MM.1S (cell line): Measurements from ENCODE around the gene OR6B3.

Experiments used
- EZH2 ChIP-seq: fragments of 300-600 bp; sonication (generic); optimal IDR thresholded peaks from 2 replicates; pipeline ENCODE3; 2017; ENCODE audit warnings: low read depth, mild to moderate bottlenecking, antibody characterized with exemption, low read length, mixed read lengths
- TF ChIP-seq, protein P1 (sequence below): fragments of 300-600 bp; sonication (generic); IDR thresholded peaks from 2 replicates; pipeline ENCODE4 v1.5.1; 2016; ENCODE audit warnings: antibody characterized with exemption, low read length, mixed read lengths

DNA sequence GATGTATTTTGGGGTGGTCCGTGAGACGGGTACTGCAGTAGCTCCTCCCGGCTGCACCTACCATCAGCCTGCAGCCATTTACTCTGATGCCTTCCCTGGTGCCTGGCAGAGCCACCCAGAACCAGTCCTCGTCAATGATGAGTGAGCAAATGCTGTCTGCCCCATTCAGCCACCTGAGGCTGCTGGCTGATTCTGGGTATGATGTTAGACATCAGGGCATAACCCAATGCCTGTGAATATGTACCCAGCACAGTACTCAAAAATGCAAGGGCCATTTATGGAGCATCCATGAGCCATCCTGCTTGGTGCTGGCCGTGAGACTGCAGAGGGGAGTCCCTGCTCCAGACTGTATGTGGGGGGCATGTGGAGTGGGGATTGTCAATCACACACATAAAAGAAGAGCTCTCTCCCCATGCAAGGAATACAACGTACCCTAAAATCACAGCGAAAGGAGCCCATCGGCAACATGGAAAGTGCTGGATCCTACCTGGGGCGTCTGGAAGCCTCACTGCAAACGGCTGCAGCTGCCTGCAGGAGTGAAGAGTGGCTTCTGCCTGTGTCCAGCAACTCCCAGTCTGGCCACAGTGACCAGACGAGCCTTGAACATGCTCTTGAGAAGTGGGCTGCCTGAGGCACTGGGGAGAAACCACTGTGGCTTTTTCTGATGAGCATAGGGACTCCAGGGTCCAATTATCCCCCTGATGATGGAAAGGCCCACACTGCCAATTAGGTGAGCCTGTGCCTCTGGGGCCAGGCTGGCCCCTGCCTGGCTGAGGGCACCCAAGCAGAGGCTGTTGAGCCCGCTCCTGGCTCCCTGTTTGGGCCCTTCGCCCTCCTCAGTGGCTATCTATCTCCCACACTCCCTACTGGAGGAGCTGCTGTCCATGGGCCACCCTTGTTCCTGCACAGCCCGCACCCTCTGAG is 20.7 kb downstream of the OR6B3 start:
- TF ChIP-seq, protein P1, sequence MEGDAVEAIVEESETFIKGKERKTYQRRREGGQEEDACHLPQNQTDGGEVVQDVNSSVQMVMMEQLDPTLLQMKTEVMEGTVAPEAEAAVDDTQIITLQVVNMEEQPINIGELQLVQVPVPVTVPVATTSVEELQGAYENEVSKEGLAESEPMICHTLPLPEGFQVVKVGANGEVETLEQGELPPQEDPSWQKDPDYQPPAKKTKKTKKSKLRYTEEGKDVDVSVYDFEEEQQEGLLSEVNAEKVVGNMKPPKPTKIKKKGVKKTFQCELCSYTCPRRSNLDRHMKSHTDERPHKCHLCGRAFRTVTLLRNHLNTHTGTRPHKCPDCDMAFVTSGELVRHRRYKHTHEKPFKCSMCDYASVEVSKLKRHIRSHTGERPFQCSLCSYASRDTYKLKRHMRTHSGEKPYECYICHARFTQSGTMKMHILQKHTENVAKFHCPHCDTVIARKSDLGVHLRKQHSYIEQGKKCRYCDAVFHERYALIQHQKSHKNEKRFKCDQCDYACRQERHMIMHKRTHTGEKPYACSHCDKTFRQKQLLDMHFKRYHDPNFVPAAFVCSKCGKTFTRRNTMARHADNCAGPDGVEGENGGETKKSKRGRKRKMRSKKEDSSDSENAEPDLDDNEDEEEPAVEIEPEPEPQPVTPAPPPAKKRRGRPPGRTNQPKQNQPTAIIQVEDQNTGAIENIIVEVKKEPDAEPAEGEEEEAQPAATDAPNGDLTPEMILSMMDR, result no peak
- TF ChIP-seq EZH2, result no peak
